HL-60/S4 treated with phorbol 12-myristate 13-acetate at 8.2 ng/mL for 4 days and 3 days (cell line): Measurements from ENCODE around the gene ST3GAL4.

ENCODE experiments used
- in situ Hi-C: fragments of 300-500 bp; cut with MboI; formaldehyde crosslinking; loops from 2 replicates; pipeline ENCODE4 v1.15.0; 2022; ENCODE audit warnings: low sequenced_read_pairs

Gene ST3GAL4

GRCh38 chr11:126437731-126438130 lies 82.2 kb downstream of the ST3GAL4 start:
- in situ Hi-C loops = loop anchor here (25.0 kb wide), 2 partner anchors 550 to 900 kb away; no protein-coding TSS in a partner anchor

GRCh38 chr11:126438272-126438671 lies 82.8 kb downstream of the ST3GAL4 start:
- in situ Hi-C loops = loop anchor here (25.0 kb wide), 2 partner anchors 549 to 899 kb away; no protein-coding TSS in a partner anchor

- in situ Hi-C loops = loop anchor here (25.0 kb wide), 2 partner anchors 549 to 899 kb away; no protein-coding TSS in a partner anchor
Observed at GRCh38 chr11:126438691-126439090, 83.2 kb downstream of the ST3GAL4 start.

- in situ Hi-C loops = loop anchor here (25.0 kb wide), 2 partner anchors 547 to 897 kb away; no protein-coding TSS in a partner anchor
Observed at GRCh38 chr11:126440276-126440675, 84.8 kb downstream of the ST3GAL4 start.

DNA sequence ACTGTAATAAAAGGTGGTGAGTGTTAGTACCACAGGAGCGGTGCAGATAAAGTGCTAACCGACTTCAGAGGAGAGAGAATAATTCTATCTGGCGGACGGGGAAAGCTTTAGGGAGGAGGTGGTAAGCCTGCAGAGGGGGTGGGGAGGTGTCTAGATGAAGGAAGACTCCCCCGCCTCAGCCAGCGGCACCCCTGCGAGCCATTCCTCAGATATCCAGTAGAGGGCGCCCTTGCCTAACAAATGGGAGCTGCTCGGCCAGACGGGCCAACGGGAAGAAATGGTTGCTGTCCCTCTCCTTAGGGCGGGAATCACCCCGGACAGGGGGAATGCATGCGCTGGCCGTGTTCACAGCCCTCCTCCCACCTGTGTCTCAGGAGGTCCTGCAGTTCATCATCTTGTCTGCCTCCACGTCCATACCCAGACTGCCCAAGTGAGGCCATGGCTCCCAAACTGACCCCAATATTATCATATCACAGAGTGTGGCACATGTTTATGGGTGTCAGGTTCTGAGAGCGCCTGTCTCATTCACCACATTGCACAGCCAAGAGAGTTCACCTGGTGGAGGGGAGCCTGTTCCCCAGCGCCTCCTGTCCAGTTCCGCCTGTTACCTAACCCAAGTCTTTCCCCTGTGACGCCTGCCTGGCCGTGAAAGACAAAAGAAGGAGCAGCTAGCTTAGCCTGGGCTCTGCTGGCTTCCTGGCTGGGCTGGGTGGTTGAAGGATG lies 85.5 kb downstream of the ST3GAL4 start:
- in situ Hi-C loops = loop anchor here (25.0 kb wide), 2 partner anchors 546 to 896 kb away; no protein-coding TSS in a partner anchor

DNA sequence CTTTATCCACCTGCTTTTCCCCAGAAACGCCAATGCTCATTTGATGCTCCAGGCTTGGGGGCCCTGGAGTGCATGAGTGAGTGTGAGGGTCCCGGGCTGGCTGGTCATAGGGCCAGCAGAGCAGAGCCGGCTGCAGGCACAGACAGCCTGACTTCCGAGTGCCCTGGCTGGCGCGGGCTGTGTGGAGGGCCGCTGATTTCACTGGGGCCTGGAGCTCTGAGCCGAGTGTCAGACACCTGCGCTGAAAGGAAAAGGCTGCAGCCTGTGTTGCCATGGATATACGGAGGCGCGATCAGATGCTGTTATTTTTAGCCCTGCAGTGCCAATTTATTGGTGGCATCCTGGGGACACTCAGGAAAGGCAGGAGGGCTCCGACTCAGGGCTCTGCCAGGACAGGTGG lies 87.6 kb downstream of the ST3GAL4 start:
- in situ Hi-C loops = loop anchor here (25.0 kb wide), 2 partner anchors 544 to 894 kb away; no protein-coding TSS in a partner anchor

DNA sequence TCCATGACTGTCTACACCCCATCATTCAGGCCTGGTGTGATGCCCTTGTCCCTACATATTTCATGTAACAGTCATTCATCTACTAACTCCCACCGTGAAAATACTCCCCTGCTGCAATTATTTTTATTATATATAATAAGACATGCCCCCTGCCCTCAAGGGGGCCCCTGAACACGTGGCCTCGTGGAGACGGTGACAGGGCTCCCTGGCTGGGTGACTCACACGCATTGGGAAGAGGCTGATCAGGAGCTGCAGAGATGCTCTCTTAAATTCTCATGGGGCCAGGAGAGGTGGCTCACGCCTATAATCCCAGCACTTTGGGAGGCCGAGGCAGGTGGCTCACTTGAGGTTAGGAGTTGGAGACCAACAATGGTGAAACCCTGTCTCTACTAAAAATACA lies 88.6 kb downstream of the ST3GAL4 start:
- in situ Hi-C loops = loop anchor here (25.0 kb wide), 2 partner anchors 543 to 893 kb away; no protein-coding TSS in a partner anchor

DNA sequence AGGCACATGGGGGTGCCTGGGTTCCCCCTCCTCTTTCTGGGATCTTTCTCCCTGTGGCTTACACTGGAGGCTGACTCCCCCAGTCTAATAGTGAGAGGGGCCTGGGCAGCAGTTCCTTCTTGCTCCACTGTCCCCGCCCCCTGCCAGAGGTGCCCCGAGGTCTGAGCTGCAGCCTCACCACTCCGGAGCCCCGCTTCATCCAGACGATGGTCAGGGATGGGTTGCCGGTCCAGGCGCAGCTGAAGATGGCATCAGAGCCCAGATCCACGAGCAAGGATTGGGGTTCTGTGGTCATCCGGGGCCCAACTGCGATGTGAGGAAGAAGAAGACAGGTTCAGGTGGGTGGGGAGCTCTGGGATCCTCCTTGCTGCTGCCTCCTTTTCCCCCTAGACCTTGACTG lies 91.1 kb downstream of the ST3GAL4 start:
- in situ Hi-C loops = loop anchor here (25.0 kb wide), 2 partner anchors 541 to 891 kb away; no protein-coding TSS in a partner anchor

GRCh38 chr11:126450198-126450597 lies 94.7 kb downstream of the ST3GAL4 start:
- in situ Hi-C loops = no loop called here

- in situ Hi-C loops = no loop called here
Observed at GRCh38 chr11:126450806-126451205, 95.3 kb downstream of the ST3GAL4 start.

- in situ Hi-C loops = no loop called here
Observed at GRCh38 chr11:126451211-126451802, 95.8 kb downstream of the ST3GAL4 start.

DNA sequence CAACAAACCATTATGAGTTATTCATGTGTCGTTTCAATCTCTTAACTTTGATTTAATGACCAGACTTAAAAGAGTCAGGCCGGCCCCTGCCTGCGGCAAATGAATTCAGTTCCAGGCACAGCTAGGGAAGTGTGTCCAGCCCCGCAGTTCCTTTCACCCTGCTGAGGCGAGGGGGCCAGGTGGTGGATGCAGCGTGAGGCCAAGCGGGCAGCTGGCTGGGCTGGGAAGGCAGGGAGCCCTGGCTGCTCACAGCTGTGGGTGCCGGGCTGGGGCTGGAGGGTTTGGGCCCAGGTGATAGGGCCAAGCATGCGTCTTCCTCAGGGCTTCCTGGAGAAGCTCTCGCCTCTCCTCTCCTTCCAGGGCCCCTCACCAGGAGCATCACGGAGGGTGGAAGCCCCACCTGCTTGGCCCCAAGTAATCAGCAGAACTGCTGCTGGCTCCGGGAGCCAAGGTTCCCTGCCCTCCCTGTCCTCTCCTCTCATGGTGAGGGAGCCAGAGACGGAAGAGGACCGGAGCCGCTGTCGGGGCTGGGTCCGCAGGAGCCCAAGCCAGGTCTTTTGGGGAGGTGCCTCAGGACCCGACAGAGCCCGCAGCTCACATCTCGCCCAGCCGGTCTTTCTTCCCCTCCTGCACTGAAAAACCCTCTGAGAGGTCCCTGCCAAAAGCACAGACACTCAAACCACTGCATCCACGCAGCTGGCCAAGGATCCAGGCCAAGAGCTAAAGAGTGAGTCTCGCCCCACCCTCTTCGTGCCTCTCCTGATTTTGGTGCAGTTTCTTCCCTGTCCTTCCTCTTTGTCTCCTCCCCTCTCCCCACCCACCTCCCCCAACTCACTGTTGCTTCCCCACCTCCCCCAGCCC lies 97.0 kb downstream of the ST3GAL4 start:
- in situ Hi-C loops = no loop called here

GRCh38 chr11:126456089-126456488 lies 100.6 kb downstream of the ST3GAL4 start:
- in situ Hi-C loops = no loop called here

DNA sequence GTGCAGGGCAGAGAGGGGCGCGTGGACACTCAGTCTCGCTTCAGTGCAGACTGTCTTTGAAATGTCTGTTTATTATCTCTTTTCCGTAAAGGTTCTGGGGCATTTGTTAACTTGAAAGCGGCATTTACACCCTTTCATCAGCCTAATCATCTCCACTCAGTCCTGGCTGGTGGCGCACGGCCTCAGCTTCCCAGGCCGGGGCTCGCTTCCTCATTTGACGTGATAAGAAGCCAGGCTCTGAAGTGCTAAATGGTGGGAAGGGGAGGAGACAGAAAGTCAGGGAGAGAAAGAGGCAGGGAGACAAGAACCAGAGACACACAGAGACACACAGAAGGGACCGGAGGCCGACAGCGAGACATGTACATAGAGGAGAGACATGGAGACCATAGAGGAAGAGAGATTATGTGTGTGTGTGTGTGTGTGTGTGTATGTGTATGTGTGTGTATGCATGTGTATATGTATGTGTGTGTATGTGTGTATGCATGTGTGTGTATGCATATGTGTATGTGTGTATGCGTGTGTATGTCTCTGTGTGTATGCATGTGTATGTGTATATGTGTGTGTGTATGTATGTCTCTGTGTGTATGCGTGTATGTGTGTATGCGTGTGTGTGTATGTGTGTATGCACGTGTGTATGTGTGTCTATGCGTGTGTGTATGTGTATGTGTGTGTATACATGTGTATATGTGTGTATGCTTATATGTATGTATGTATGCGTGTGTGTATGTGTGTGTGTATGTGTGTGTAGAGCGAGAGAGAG lies 101.5 kb downstream of the ST3GAL4 start:
- in situ Hi-C loops = no loop called here

DNA sequence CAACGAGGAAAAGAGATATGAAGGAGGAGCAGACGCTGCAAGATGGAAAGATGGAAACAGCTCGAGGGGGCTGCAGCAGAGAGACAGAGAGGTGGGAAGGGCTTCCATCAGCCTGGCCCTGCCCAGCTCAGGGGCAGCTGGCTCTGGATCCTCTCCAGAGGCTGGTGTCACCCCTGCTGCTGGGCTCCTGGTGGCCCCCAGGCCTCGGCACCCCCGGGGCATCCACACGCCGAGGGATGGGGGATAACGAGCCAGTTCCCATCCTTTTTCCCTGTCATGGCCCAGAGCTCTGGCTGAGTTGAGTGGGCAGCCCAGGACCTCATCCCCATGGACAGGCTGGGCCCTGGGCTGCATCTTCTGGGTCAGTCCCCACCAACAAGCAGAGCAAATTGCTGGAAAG lies 102.3 kb downstream of the ST3GAL4 start:
- in situ Hi-C loops = no loop called here

DNA sequence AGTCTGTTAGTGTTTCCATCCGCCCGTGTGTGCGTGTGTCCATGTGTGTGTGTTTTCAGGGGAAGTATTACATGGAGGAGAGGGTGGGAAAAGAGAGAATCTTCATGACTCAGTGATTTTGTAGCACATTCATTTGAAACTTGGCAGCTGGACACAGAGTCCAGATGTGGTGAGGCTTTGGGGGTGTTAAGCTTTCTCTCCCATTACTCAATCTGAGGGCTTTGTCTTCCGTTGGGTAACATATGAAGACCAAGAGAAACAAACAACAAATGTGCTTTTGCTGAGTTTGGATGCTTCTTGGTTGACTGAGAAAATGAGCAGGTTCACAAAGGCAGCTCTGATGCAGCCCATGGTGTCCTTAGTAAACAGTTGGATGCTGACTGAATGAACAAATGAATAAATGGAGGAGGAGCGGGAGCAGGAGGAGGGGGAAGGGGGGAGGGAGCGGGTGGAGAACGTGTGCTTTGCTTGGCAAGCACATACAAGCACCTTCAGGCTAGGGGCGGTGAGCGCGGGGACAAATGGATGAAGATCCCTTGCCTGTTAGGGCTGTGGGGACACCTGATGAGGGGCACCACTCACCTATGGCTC lies 104.3 kb downstream of the ST3GAL4 start:
- in situ Hi-C loops = no loop called here

GRCh38 chr11:126460417-126461095 lies 105.1 kb downstream of the ST3GAL4 start:
- in situ Hi-C loops = no loop called here

- in situ Hi-C loops = no loop called here
Observed at GRCh38 chr11:126461096-126461440, 105.6 kb downstream of the ST3GAL4 start.

GRCh38 chr11:126461996-126462395 lies 106.5 kb downstream of the ST3GAL4 start:
- in situ Hi-C loops = no loop called here
